Forelimb muscle (tissue), 1 donor: ENCODE results near the gene NAPB. TPM values are rescaled to one million over a fixed set of nuclear protein-coding genes. Genes with fewer than 3 reads are reported as not detected.
"Not testable (repeated sequence)": the region's sequence is repeated elsewhere in the genome, so short reads cannot be mapped to it uniquely, and the experiment has no call there.

ENCODE experiments used
- DNase-seq: peaks from one replicate; pipeline ENCODE4 v3.0.0-alpha.2; 2013; ENCODE audit warnings: low read depth
- polyA plus RNA-seq: library from polyadenylated mRNA; unstranded; fragments of 120-200 nt; gene quantifications from one replicate; pipeline ENCODE4 v1.2.1, GENCODE V29; 2013; ENCODE audit not compliant: insufficient read length

Gene NAPB
- polyA plus RNA-seq, result 7.3 TPM

DNA sequence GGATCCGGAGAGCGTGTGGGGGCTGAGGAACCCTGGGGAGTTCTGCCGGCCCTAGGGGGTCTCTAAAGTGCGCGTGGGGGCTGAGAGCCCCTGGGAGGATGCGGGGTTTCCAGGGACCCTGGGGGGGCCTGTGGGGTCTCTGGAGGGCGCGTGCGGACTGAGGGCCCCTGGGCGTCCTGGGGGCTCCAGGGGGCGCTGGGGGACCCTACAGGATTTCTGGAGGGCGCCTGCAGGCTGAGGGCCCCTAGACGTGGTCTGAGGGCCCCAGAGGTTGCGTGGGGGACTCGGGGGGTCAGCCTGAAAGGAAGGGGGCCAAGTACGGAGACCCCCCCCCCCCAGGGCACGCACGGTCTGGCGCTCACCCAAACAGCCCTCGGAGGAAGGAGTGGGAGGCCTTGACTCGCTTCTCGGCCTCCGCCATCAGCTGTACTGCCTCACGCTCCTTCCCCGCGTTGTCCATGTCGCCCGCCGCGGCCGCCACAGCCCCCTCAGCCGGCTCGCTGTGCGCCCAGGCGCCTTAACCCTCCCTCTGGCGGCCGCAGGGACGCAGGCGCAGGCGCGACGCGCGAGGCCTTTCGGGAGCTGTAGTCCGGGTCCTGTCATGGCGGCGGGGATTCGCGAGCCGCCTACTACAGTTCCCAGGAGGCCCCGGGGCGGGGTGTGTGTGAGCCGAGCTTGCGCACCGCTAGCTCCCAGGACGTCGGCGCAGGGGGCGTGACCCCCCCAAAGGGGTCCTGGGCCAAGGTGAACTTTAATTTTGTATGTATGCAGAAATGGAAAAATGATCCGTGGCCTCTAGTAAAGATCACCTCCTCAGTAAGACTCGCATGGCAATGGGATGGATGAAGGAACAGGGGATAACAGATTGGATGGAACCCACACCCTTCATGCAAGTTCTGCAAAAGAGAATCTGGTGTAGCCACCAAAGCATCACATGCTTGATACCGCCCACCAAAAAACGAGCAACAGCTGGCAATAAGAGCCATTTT, at the start of gene NAPB:
NAPB (minus strand) TSS at position 546 of the 989 bp plus-strand sequence; CDS start at position 460, 86 bp downstream.
- DNase-seq, result peak; percentile 85

GRCh38 chr20:23466961-23467360, 45.7 kb upstream of the NAPB start:
- not testable (repeated sequence) for DNase-seq

DNA sequence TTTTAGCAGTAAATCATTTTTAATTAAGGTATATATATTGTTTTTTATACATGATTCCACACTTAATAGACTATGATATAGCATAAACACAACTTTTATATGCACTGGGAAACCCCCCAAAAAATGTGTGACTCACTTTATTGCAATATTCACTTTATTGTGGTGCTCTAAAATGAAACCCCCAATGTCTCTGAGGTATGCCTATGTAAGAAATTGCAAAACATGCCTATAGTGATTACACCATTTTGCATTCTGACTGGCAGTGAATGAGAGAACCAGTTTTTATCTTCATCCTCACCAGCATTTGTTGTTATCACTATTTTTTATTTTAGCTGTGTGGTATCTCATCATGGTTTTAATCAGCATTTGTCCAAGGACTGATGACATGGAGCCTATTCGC, 39.9 kb upstream of the NAPB start:
- DNase-seq, result no peak

DNA sequence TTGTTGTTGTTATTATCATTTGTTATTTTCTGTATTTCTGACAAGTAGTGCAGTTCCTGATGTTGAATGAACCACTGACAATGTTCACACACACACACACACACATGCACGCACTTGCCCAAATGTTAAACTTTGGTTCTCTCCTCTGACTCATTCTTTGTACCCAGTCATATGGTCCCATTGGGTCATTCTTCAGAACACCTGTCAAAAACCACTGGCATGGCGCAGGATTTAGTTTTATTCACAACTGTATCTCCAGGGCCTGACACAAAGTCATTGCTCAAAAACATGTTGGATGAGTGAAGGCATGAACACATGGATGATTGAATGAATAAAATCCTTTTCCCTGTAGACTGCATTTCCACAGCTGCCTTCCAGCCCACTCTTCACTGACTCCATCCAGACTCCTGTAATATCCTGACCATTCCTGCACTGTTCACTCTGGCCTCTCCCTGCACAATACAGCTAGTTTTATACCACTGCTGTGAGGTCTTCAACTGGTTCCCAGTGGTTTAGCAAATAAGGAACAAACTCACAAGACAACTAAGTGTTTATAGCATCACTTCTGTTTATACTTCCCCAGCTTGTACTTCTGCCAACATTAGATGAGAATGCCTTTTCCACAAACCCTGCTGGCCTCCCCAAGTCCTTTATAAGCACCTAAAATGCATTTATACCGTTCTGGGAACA, 38.3 kb upstream of the NAPB start:
- peak; percentile 25 for DNase-seq

GRCh38 chr20:23456873-23457272, 35.6 kb upstream of the NAPB start:
- no peak for DNase-seq

GRCh38 chr20:23456409-23456808, 35.1 kb upstream of the NAPB start:
- no peak for DNase-seq

DNA sequence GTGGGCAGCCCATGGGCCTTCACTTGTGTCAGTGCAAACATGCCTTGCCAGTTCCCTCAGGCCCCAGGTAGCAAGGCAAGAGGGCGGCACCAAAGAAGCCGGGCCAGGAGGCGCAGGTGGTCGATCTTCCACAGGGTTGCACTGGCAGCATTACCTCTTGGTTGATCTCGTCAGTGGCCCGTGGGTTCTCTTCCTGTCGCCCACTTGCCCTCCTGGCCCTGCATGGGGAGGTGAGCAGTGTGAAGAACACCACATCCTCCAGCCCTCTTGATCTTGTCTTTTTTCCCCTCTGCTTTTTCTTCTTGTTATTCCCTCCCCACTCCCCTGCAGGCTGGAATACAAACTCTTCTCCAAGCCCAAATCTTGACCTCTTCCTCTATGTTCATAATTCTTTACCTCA, 34.4 kb upstream of the NAPB start:
- DNase-seq, result no peak

GRCh38 chr20:23454816-23455215, 33.5 kb upstream of the NAPB start:
- no peak for DNase-seq

- no peak for DNase-seq
These were observed 32.6 kb upstream of the NAPB start for GRCh38 chr20:23453549-23454543.

DNA sequence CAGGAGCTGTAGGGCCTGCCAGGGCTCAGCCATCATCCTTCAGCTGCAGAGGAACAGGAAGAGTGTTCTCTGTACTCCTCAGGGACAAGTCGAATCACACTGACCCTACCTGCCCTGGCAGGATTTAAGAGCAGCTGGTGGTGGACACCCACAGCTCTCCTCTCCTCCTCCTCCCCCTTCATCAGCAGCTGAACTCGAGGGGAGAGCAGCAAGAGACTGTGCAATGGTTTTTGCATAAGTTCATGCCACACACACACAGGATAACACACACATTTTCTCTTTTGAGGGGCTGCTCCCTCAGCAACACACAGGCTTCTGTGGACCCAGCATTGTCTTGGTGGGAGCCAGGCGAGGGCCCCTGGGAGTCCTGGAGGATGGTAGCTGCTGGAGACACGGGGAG, 31.5 kb upstream of the NAPB start, which contains the start of gene CST11:
CST11 (minus strand) TSS at position 101 of the 400 bp plus-strand sequence; CDS start at position 36, 65 bp downstream.
- no peak for DNase-seq

DNA sequence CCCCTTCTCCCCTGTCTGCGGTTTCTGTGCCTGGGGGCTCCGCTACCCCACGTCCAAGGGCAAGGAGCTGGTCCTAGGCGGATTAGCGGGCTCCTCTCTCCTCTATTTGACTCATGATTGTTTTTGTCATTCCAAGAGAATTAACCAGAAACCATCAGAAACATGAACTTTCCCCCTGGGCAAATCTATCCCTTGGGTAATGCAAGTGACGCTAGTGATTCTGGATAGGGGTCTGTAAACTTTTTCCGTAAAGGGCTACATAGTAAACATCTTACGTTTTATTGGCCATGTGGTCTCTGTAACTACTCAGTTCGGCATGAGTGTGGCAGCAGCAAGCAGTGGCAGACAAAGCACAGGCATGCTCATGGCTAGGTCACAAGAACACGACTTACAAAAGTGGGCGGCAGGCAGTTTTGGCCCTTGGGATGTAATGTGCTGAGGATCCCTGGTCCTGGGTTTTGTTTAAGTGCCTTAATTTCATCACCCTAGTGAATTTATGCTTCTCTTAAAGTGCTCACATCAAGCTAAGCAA, 30.7 kb upstream of the NAPB start:
- DNase-seq, result no peak

DNA sequence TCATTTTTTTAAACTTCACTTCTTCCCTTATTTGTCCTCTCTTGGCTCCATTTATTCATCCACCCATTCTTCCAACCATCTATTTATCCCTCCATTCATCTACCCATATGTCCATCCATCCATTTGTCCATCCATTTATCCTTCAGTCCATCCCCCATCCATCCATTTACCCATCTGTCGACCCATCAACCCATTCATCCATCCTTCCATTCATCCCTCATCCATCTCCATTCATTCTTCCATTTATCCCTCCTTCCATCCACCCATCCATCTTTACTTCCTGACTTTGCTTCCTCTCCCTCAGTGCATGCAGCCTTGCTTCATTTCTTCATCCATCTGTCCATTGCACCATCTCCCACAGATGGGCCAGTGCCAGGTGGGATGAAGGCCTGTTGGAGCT, 29.6 kb upstream of the NAPB start:
- no peak for DNase-seq

DNA sequence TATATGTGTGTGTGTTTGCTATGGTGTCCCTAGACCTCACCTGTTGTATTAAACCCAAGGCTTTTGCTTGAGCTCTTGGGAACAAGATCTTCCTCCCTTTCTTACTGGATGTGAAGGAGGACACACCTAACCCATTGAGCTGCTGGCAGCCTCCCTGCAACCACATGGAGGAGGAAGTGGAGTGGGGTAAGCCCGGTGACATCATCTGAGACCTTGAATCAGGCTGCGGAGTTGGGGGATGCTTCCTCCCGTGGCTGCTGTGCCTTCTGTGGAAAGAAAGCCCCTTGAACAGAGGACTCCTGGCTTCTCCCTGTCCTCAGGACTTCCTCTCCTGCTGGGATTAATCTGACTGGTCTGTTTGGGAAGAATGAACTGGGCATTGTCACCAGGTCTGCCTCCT, 28.1 kb upstream of the NAPB start:
- DNase-seq, result no peak

GRCh38 chr20:23448167-23448566, 26.9 kb upstream of the NAPB start:
- DNase-seq, result no peak

DNA sequence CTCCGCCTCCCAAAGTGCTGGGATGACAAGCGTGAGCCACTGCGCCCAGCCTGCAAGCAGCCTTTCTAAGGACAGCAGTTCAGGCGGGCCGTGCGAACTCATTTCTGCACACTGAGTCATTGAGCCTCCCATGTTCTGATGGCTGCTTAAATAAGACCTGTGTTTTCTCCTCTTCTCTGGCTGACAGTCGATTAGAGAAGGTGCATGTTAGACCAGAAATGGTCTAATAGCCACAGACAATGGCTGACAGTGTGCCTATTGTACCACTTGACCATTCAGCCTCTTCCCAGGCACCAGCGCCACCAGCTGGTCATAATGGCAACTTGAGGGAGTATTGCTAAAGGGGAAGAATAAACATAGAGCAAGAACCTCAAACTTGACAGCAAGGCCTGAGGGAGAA, 25.2 kb upstream of the NAPB start:
- DNase-seq, result no peak

DNA sequence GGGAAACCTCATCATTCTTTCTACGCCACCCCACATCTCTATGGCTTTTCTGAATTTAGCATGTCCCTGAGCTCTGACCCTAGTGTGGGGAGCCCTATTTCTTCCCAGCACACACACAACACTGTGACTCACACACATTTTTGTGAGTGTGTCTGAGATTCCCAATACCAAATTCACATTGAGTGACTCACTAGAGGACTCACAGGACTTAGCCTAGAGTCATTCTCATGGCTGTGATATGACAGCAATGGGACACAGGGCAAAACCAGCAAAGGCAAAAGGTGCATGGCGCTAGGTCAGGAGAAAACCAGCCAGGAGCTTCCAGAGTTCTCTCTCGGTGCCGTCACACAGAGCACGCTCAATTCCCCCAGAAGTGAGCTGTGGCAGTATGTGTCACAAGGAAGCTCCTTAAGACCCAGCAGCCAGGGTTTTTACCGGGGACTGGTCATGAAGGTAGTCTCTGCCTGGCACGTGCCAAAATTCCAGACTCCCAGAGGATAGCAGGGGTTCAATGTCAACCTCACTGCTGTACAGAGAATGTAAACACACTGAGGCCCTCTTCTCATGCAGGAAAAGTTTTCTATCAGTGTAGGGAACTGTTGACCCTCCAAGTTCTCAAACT, 24.4 kb upstream of the NAPB start:
- DNase-seq, result no peak

DNA sequence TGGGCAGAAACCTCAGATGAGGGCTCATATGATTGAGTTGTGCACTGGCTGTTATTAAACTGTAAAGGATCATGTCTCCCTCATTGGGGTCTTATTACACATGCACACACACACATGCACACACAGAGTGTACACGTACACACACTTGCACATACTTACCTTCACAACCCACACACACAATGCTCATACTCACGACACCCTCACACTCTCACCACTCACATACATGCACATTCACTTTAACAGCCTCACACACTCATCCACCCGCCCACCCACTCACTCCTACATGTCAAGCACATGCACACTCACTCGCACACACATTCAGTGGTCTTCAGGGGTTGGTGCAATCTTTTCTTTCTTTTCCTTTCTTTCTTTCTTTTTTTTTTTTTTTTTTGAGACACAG, 23.6 kb upstream of the NAPB start:
- no peak for DNase-seq

DNA sequence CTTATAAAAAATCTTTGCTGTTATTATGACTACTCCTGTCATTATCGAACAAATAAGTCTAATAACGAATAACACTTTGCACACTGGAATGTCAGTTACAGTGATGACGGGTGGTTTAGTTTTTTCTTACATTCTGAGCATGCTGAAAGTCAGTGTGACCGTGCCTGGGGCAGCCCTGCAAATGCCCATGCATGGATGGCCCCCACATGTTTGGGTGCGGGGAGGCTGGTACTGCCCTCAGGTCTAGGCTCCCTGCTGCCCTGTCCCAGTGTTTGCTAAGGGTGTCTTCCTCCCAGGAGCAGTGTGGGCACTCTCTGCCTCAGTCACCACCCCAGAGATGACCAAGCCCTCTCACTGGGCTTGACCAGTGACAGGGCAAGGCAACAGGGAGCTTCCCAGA, 21.1 kb upstream of the NAPB start:
- no peak for DNase-seq

DNA sequence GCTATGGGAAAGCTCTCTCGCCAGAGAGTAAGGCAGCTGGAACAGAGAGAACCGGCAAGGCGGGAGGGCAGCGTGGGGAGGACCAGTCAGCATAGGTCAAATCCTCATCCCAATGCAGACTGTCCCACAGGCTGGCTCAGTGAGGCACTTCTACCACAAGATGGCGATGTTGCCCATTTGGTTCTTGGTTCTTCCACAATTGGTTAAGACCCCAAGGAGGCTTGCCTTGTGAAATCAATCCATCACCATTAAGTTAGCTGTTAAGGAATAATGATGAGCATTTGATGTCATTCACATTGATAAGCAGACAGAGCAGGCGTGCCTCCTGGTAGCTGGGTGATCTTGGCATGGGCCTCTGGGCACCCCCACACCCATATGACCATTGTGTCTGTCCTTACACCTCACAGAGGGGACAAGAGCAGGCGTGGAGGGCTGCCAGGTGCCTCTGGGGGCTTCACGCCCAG, 20.6 kb upstream of the NAPB start:
- DNase-seq, result peak; percentile 67

- DNase-seq, result no peak
These were observed 18.7 kb upstream of the NAPB start for GRCh38 chr20:23440004-23440403.

- DNase-seq, result no peak
These were observed 17.4 kb upstream of the NAPB start for GRCh38 chr20:23438661-23439060.
